ENCODE results near the gene SEMA5A. TPM values are rescaled to one million over a fixed set of nuclear protein-coding genes. Genes with fewer than 3 reads are reported as not detected.

The SEMA5A gene
- total RNA-seq, 2 experiments from 2014 or later = not detected

DNA sequence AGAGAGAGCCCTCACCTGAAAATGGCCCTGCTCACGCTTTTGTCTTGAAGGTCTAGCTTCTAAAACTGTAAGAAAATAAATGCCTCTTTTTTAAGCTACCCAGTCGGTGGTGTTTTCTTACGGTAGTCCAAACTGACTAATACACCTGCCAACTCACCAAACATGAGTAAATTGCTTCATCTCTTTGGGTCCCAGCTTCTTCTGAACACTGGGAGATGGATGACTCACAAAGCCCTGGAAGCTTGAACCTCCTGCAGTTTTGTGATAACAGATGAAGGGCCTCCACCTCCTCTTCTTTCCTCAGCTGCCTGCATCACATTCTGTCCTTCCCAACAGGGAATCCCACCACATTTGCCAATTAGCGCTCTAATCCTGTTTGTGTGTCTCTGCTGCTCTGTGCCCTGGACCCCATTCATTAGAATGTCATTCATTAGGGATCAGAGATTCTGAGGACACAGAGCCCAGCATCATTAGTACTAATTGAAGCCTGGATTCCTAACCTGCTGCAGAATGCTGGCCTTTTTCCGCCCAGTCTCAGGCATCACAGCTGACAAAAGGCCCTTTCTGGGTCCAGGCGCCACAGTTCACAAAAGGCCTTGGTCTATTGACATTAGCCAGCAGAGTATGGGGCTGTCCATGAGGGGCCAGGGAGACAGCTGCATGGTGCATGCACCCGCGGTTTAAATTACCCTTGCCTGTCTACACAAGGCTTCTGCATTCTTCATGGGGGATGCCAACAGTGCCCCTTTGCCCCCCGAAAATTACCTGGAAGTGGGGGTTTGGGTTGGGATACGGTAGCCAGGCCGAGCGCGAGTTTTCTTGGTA is 349.3 kb downstream of the SEMA5A start:
- Mint-ChIP-seq H3K27ac (no peak overlapping the region), H3K4me3 (no peak overlapping the region), H3K36me3 (ENCODE audit: low read depth) (no peaks in the 10 kb centered on the region), H3K4me1 (ENCODE audit: low read depth) (no peaks in the 10 kb centered on the region), H3K9me3 (no peaks in the 10 kb centered on the region), H3K27me3 (ENCODE audit: low read depth) (no peaks in the 10 kb centered on the region)
- no peak for DNase-seq
- intact Hi-C loops (cut with micrococcal nuclease) = no loop called here
- CTCF ChIA-PET = no interaction called here

DNA sequence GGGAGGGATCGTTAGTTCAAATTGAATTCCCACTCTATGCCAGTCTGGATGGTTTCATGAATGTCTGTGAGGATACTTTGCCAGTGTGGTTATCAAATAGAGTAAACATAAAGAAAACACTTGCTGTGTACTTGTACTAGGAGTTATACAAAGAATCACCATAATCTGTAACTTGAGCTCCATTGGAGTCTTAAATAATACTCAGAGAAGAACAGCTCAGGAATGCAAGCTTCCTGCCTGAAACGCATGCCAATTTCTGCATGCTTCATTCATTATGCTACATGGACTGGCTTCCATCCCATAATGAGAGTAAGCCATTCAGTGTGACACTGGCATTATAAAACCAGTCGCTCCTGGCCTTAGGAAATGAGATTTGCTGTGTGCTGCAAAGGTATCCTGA is 351.4 kb downstream of the SEMA5A start:
- Mint-ChIP-seq H3K9me3 (no peaks in the 10 kb centered on the region), H3K27me3 (ENCODE audit: low read depth) (no peaks in the 10 kb centered on the region), H3K4me3 (no peak overlapping the region), H3K27ac (no peak overlapping the region), H3K4me1 (ENCODE audit: low read depth) (no peaks in the 10 kb centered on the region), H3K36me3 (ENCODE audit: low read depth) (no peaks in the 10 kb centered on the region)
- DNase-seq = no peak
- intact Hi-C loops (cut with micrococcal nuclease) = no loop called here
- CTCF ChIA-PET = no interaction called here

DNA sequence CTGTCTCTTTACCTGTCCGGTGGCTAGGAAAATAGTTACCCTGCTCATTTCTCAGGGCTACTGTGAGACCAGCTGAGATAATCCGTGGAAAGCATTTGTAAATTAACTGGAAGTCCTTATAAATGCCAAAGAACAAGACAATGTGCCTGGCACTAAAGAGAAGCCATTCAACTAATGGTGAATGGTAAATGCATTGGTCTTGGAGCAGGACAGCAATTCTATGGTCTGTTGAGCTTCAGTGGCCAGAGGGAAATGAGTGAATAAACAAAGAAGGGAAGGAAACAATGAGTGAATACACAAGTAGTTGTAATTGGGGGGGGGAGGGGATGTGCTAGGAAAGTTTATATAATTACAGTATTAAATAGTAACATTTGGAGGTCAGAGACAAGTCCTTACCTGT is 353.6 kb downstream of the SEMA5A start:
- CTCF ChIA-PET = no interaction called here
- DNase-seq = no peak
- H3K27ac Mint-ChIP-seq = no peak overlapping the region
- no peaks in the 10 kb centered on the region for H3K4me1 Mint-ChIP-seq (ENCODE audit: low read depth)
- H3K9me3 Mint-ChIP-seq = peaks cover 4% of the 10 kb centered on the region
- no peak overlapping the region for H3K4me3 Mint-ChIP-seq
- intact Hi-C loops (cut with micrococcal nuclease) = no loop called here
- no peaks in the 10 kb centered on the region for H3K36me3 Mint-ChIP-seq (ENCODE audit: low read depth)
- no peaks in the 10 kb centered on the region for H3K27me3 Mint-ChIP-seq (ENCODE audit: low read depth)

DNA sequence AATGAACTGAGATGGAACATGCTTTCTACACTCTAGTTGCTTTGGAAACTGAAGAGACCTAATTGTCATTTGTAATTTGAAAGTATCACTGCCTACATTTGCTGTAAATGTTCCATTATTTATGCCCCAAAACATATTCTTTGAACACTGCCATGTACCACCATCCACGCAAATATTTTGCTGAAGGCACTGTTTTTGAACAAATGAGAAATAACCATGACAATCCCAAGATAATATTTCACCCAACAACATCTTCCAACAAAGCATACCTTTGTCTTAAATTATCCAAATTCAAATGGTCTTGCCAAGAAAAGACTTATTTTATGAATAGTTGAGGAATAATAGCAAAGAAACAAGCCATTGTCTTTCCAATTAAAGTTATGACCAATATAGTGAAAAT is 356.2 kb downstream of the SEMA5A start:
- Mint-ChIP-seq H3K36me3 (ENCODE audit: low read depth) (no peaks in the 10 kb centered on the region), H3K9me3 (peaks cover 4% of the 10 kb centered on the region), H3K4me1 (ENCODE audit: low read depth) (no peaks in the 10 kb centered on the region), H3K4me3 (no peak overlapping the region), H3K27ac (no peak overlapping the region), H3K27me3 (ENCODE audit: low read depth) (no peaks in the 10 kb centered on the region)
- CTCF ChIA-PET = no interaction called here
- intact Hi-C loops (cut with micrococcal nuclease) = no loop called here
- no peak for DNase-seq

DNA sequence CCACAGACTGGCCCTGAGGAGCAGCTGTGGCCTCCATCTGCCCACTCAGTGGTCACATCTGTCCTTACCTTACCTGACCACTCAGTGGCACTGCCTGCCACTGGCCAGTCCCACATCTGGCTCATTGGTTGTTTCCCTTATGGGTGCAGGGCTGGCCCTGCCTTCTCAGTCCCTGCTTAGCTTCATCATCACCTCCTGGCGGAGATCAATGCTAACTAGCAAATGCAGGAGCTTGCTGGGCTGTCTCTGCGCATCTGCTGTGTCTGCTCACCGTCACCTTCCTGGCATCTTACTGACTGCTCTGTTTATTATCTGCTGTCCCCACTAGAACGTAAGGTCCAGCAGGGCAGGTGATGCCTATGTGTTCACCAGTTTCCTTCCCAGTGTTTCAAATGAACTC is 356.9 kb downstream of the SEMA5A start:
- intact Hi-C loops (cut with micrococcal nuclease) = no loop called here
- Mint-ChIP-seq H3K9me3 (peaks cover 4% of the 10 kb centered on the region), H3K4me1 (ENCODE audit: low read depth) (no peaks in the 10 kb centered on the region), H3K4me3 (no peak overlapping the region), H3K27me3 (ENCODE audit: low read depth) (no peaks in the 10 kb centered on the region), H3K27ac (no peak overlapping the region), H3K36me3 (ENCODE audit: low read depth) (no peaks in the 10 kb centered on the region)
- CTCF ChIA-PET = no interaction called here
- DNase-seq = no peak

DNA sequence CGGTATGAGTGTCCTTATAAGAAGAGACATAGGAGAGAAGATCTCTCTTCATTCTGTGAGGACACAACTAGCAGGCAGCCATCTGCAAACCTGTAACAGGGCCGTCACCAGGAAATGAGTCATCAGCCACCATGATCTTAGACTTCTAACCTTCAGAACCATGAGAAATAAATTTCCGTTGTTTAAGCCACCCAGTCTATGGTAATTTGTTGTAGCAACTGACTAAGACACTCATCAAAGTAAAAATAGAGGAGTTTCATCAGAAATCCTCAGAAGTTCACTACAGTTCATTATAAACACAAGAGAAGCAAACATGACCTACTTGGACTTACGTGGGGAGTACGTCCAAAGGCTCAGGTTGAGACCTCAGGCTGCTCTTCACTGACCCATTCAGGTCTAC is 357.7 kb downstream of the SEMA5A start:
- DNase-seq = peak; percentile 23
- CTCF ChIA-PET = no interaction called here
- H3K4me1 Mint-ChIP-seq (ENCODE audit: low read depth) = no peaks in the 10 kb centered on the region
- peaks cover 4% of the 10 kb centered on the region for H3K9me3 Mint-ChIP-seq
- no peaks in the 10 kb centered on the region for H3K36me3 Mint-ChIP-seq (ENCODE audit: low read depth)
- no peaks in the 10 kb centered on the region for H3K27me3 Mint-ChIP-seq (ENCODE audit: low read depth)
- no peak overlapping the region for H3K27ac Mint-ChIP-seq
- no peak overlapping the region for H3K4me3 Mint-ChIP-seq
- intact Hi-C loops (cut with micrococcal nuclease) = no loop called here

DNA sequence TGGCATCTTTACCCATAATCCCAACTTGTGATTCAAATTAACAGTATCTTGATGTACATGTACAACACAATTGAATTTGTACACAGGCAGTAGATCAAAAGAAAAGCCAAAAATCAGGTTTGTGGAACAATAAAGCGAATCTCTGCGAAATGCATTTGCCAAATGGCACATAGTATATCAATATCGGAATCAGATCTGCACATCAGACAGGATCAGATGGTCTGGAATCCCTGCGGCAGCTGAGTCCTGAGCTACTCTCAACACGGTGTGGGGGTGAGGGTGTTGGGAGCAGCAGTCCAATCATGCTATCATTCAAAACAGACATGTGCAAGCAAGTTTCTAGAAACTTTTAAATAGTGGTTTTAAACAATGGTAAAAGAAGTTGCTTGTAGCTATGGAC is 358.3 kb downstream of the SEMA5A start:
- no peak overlapping the region for H3K27ac Mint-ChIP-seq
- CTCF ChIA-PET = no interaction called here
- no peaks in the 10 kb centered on the region for H3K27me3 Mint-ChIP-seq (ENCODE audit: low read depth)
- H3K9me3 Mint-ChIP-seq = peaks cover 4% of the 10 kb centered on the region
- H3K4me1 Mint-ChIP-seq (ENCODE audit: low read depth) = no peaks in the 10 kb centered on the region
- no peak overlapping the region for H3K4me3 Mint-ChIP-seq
- intact Hi-C loops (cut with micrococcal nuclease) = no loop called here
- DNase-seq = no peak
- H3K36me3 Mint-ChIP-seq (ENCODE audit: low read depth) = no peaks in the 10 kb centered on the region

DNA sequence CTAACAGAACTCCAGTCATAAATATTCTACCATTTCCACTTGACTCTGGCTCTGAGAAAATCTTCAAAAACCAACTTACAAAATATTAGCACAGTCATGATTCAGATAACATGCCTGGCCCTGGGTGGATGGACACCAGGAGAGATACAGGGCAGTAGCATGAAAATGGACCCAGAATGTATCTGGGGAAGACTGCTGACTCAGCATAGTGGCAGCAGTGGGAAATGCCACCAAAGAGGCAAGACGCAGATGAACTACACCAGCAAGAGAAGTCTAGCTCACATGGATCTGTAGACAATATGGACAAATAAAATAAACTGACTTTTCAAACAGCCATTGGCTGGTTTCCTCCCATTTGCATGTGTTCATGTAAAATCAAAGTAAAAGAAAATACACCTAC is 359.8 kb downstream of the SEMA5A start:
- no peaks in the 10 kb centered on the region for H3K36me3 Mint-ChIP-seq (ENCODE audit: low read depth)
- no peaks in the 10 kb centered on the region for H3K4me1 Mint-ChIP-seq (ENCODE audit: low read depth)
- H3K4me3 Mint-ChIP-seq = no peak overlapping the region
- DNase-seq = no peak
- H3K27me3 Mint-ChIP-seq (ENCODE audit: low read depth) = no peaks in the 10 kb centered on the region
- intact Hi-C loops (cut with micrococcal nuclease) = no loop called here
- H3K9me3 Mint-ChIP-seq = peaks cover 4% of the 10 kb centered on the region
- CTCF ChIA-PET = no interaction called here
- H3K27ac Mint-ChIP-seq = no peak overlapping the region

DNA sequence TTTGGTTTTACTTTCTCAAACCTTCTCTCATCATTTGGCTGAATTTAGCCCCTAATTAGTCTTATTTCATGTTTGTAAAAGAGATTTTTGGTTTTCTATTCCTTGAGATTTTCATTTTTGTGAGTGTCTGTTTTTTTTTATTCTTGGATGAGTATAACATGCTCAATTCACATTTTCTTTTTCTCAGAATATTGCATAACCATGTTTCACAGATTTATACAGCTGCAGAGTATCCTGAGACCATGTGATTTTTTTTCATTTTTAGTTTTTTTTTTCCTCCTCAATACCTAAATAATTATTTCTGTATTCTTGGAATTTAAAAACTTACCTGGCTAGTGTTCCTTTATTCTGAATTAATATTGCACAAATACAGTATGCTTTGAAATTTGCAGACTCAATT is 361.9 kb downstream of the SEMA5A start:
- intact Hi-C loops (cut with micrococcal nuclease) = no loop called here
- CTCF ChIA-PET = no interaction called here
- H3K27me3 Mint-ChIP-seq (ENCODE audit: low read depth) = no peaks in the 10 kb centered on the region

DNA sequence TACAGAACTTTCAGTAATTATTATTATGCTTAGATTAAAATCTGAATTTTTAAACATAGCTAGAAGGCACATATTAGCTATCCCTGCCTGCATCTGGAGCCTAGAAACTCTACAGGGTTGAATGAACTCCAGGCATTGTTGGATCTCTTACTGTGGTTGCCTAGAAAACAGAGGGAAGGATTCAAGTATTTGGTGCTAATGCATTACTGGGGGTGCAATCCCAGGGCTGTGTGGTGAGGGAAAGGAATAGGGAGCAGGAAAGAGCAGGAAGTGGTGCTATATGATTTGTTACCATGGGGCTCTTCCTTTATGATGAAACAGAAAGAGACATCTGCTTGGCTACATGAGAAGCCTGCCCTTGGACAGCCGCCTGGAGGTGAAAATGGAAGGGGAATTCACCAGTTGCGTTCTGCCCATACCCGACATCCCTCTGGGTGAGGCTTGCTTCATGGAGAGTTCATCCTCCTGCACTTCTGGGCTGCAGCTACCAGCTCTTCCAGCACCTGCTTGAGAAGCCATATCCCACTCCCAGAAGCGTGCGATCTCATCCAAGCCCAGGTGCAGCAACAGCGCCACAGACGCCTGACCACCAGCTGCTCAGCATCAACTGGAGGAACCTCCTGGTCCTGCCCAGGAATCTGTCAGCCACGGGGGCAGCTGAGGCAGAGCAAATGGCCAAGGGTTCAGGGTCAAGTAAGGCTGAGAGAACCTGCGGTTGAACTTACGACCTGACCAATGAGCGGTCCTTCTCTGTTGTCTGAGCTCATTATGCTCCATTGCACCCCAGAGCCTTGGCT is 362.8 kb downstream of the SEMA5A start:
- Mint-ChIP-seq H3K9me3 (no peaks in the 10 kb centered on the region), H3K36me3 (ENCODE audit: low read depth) (no peaks in the 10 kb centered on the region), H3K4me1 (ENCODE audit: low read depth) (no peaks in the 10 kb centered on the region), H3K4me3 (no peak overlapping the region), H3K27me3 (ENCODE audit: low read depth) (no peaks in the 10 kb centered on the region), H3K27ac (no peak overlapping the region)
- no peak for DNase-seq
- intact Hi-C loops (cut with micrococcal nuclease) = no loop called here
- CTCF ChIA-PET = no interaction called here

More for the DNA sequence above, 361.9 kb downstream of the SEMA5A start:
- H3K4me3 Mint-ChIP-seq = no peak overlapping the region
- no peaks in the 10 kb centered on the region for H3K4me1 Mint-ChIP-seq (ENCODE audit: low read depth)
- no peaks in the 10 kb centered on the region for H3K36me3 Mint-ChIP-seq (ENCODE audit: low read depth)
- H3K27ac Mint-ChIP-seq = no peak overlapping the region
- DNase-seq = no peak
- H3K9me3 Mint-ChIP-seq = peaks cover 4% of the 10 kb centered on the region

DNA sequence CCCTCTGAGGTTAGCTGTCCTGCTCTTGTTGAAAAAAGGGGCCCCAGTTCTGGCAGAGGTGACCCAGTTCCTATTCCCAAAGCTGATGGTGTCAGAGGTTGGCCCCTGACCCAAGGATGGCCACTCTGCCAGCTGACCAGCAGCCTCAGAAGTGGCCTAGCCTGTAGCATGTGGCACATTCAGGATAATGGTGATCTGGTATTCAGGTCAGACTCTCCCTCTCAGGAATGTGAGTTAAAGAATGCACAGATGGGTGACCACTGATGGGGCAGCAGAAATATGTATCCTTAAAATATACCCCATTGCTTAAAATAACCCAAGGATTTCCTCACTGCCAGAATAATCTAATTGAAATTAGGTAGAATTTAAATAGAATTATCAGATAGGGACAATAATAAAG is 369.2 kb downstream of the SEMA5A start:
- no peak overlapping the region for H3K27ac Mint-ChIP-seq
- no peaks in the 10 kb centered on the region for H3K4me1 Mint-ChIP-seq (ENCODE audit: low read depth)
- H3K4me3 Mint-ChIP-seq = no peak overlapping the region
- no peaks in the 10 kb centered on the region for H3K9me3 Mint-ChIP-seq
- CTCF ChIA-PET = no interaction called here
- H3K36me3 Mint-ChIP-seq (ENCODE audit: low read depth) = no peaks in the 10 kb centered on the region
- DNase-seq = no peak
- H3K27me3 Mint-ChIP-seq (ENCODE audit: low read depth) = no peaks in the 10 kb centered on the region
- intact Hi-C loops (cut with micrococcal nuclease) = no loop called here

DNA sequence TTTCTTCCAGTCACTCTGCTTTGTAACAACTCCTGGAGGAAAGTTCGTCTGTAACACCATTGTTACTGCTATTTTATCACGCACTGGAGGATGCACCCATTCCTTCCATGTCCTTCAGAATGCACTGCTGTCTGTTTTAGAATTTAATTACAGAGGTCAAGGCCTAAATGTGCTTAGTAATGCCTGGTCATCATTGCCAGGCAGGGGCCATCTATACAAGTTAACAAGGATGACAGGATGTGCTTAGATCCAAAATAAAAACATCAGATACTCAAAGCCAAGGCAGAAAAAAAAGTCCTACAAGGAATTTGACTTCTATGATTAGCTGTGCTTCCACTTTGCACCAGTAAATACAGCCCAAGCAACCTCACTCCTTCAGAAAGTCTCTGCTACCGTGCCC is 371.4 kb downstream of the SEMA5A start:
- H3K36me3 Mint-ChIP-seq (ENCODE audit: low read depth) = no peaks in the 10 kb centered on the region
- CTCF ChIA-PET = no interaction called here
- no peak overlapping the region for H3K27ac Mint-ChIP-seq
- no peak overlapping the region for H3K4me3 Mint-ChIP-seq
- no peaks in the 10 kb centered on the region for H3K9me3 Mint-ChIP-seq
- no peak for DNase-seq
- H3K4me1 Mint-ChIP-seq (ENCODE audit: low read depth) = no peaks in the 10 kb centered on the region
- intact Hi-C loops (cut with micrococcal nuclease) = no loop called here
- no peaks in the 10 kb centered on the region for H3K27me3 Mint-ChIP-seq (ENCODE audit: low read depth)
